Activated CD4-positive, alpha-beta T cell treated with anti-CD3 and anti-CD28 coated beads, Interleukin-2, amount 50 U/mL, for 16 hours (primary cell): ENCODE results near the gene TRPM3.

ENCODE experiments used
- DNase-seq: peaks from one replicate; pipeline ENCODE4 v3.0.0-alpha.2; 2020

The TRPM3 gene

GRCh38 chr9:70878576-70878975, 242.8 kb downstream of the TRPM3 start:
- no peak for DNase-seq

GRCh38 chr9:70874451-70874850, 247.0 kb downstream of the TRPM3 start:
- DNase-seq: no peak

- DNase-seq: no peak
Measured at GRCh38 chr9:70873506-70873905, 247.9 kb downstream of the TRPM3 start.

- DNase-seq: no peak
Measured at GRCh38 chr9:70868661-70869652, 252.5 kb downstream of the TRPM3 start.

DNA sequence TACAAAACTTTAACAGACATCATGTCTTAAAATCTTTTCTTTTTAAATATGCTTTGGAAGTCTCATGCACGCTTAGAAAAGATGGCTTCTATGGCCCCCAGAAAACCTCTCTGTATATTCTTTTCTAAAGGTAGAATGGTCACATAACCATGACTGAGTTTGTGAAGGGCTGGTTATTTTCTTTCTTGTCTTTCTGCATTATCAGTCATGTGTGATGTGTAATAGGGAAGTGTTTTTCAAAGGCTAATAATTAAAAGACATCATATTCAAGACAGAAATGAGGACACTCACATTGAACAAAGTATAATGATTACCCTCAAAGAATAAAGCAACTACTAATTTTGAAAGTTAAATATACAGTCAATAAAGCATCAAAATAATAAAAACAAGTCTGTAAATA, 253.4 kb downstream of the TRPM3 start:
- no peak for DNase-seq

DNA sequence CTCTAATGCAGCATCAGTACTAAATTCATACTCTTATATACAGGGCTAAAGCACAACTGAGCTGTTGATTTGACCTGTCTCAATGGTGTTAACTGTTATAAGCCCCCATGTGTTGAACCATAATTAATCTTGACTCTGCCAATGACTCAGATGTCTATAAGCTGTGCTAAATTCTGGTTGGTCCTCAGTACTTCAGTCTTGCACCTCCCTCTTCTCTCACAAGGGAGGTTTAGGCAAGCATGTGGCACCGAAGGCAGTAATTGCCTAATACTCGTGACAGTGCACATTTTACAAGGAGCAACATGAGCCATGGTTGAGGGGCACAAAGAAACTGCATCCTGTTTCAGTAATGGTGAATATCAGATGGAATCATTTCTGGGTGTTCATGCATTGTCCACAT, 255.9 kb downstream of the TRPM3 start:
- DNase-seq: no peak

DNA sequence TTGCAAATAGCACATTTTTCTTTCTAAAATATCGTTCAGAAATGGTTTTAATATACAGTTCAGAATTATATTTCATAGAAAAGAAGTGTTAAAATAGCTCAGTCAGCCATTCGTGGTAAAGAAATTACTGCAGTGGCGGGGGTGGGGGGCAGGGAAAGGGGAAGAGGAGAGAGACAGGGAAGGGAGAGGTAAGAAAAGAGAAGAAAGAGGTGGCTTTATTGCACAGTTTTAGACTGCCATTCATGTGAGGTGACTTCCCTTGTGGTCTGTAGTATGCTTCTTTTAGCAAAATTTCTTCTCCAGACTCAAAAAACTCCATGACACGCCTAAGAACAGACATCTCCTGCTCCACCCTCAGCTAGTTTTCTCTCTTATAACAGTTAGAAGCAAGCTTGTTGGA, 259.6 kb downstream of the TRPM3 start:
- DNase-seq: no peak

GRCh38 chr9:70861376-70861775, 260.0 kb downstream of the TRPM3 start:
- DNase-seq: no peak

DNA sequence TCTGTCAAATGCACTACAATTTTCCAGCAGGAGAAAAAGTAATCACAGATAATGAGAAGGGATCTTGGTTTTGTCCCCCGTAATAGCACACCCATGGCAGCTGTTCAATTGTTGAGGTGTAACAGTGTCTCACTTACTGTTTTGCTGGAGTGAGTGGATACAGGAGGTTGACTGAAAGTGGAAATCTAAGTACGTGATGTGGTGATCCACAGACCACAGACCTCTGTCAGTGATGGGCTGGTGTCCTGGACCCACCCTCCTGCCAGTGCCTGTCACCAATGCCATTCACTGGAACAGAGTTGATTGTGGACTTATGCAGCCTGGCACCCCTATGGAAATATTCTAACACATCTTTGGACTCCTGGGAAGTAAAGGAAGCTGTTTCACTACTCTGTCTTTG, 261.7 kb downstream of the TRPM3 start:
- no peak for DNase-seq

DNA sequence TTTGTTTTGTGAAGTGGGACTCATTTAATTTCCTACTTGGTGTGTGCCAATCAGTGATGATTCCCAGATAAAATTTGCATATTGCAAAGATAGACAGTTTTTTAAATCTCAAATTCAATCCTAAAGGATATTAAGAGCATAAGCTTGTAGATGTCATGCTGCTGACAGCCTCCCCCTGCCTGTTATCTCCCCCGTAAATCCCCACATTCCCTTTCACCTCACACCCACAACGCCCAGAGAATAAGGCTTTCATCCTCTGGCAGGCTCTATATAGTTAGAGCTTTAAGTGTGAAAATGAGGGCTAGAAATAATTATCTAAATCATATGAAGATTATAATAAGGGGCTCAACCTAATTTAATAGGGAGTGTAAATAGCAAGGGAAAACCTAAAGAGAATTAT, 265.0 kb downstream of the TRPM3 start:
- DNase-seq: no peak

GRCh38 chr9:70852711-70853240, 268.6 kb downstream of the TRPM3 start:
- no peak for DNase-seq

- no peak for DNase-seq
Measured at GRCh38 chr9:70840266-70840665, 281.2 kb downstream of the TRPM3 start.

DNA sequence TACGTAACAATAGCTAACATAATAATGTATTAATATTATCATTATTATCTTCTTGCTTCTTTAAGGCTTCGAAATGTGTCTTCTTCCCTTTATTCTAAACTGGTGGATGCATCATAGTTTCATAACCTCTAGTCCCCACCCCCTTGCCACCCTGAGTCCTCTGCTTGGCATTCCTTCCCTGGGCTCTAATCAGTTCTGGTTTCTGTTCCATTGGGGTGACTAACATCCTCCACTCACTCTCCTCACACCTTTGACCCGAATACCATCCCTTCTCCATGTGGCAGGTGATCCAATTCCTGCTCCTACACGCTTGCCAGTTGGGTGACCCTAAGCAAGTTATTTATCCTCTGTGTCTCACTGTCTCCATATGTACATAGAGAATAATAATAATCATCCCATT, 286.1 kb downstream of the TRPM3 start:
- DNase-seq: no peak

GRCh38 chr9:70832492-70832891, 288.9 kb downstream of the TRPM3 start:
- no peak for DNase-seq

- DNase-seq: no peak
Measured at GRCh38 chr9:70830618-70831017, 290.8 kb downstream of the TRPM3 start.

DNA sequence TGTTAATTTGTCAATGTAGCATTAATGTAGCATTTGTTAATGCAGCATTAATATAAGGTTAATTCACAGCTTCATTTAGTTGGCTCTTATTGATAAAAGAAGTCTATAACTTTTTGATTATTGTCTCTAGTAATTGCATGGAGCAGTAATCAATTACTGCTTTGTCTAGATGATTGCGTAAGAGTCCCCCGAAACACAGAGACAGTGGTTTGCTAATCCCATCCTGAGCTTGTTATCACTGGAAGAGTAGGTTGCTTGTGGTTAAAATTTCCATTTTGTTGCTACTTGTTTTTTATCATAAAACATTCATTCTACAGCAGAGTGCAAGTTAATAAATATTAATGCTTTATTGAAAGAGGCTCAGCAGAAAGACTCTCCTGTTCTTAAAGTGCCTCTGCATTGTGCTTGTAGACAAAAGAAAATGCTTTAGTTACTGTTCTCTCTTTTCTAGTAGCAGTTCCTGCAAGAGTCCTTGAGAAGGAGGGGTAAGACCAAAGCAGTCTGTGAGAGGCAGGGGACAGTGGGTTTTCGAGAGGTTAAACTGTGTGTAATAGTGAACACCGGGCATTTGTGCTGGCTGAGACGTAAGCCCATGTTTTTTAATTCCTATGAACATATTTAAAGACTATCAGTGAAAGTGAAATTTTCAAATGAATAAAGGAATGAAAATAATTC, 291.7 kb downstream of the TRPM3 start:
- no peak for DNase-seq

DNA sequence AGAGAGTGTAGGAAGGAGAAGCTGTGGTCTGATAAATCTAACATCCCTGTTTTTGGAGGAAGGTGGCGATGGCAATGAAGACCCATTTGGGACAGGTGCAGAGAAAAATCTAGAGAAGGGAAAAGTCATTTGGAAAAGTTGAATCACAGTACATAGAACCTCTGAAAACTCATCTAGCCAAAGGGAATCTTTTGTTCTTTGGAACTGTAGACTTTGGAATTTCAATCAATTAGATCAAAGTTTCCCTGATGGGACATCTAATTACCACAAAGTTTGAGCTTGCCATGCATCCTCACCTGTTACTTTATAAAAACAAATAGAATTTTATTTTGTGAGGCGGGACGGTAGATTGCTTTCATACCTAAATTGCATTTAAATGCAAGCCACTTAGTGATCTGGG, 294.9 kb downstream of the TRPM3 start:
- DNase-seq: no peak

- no peak for DNase-seq
Measured at GRCh38 chr9:70823284-70823683, 298.1 kb downstream of the TRPM3 start.

- DNase-seq: no peak
Measured at GRCh38 chr9:70817311-70817710, 304.1 kb downstream of the TRPM3 start.

GRCh38 chr9:70816891-70817290, 304.5 kb downstream of the TRPM3 start:
- no peak for DNase-seq

- no peak for DNase-seq
Measured at GRCh38 chr9:70816316-70816715, 305.1 kb downstream of the TRPM3 start.

DNA sequence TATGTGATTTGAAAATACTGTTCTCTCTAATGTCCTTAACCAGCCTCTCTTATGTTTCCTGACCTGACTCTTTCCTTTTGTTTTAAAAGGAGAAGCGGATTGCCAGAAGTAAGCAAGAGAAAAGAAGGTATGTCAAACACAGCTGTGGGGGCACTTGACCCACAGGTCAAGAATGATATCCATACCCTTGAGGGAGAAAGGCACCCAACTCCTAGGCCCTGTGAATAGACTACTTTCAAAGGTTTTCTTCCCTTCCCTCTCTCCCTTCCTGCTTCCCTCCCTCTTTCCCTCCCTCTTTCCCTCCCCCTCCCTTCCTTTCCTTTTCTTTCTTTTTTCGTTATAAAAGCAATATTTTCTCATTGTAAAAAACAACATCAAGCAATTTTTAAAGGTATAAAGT, 306.8 kb downstream of the TRPM3 start:
- no peak for DNase-seq

DNA sequence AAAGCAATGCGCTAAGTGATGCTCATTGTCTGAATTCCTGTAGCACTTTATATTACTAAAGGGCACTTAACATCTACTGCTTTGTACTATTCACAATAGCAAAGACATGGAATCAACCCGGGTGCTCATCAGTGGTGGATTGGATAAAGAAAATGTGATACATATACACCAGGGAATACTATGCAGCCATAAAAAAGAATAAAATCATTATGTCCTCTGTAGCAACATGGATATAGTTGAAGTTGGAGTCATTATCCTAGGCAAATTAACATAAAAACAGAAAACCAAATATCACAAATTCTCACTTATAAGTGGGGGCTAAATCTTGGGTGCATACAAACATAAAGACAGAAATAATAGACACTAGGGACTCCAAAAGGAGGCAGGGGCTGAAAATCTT, 308.3 kb downstream of the TRPM3 start:
- DNase-seq: no peak

GRCh38 chr9:70811638-70812037, 309.8 kb downstream of the TRPM3 start:
- no peak for DNase-seq
